H1 (cell line): ENCODE results near the gene CCNY. TPM values are rescaled to one million over a fixed set of nuclear protein-coding genes. Genes with fewer than 3 reads are reported as not detected.

Experiments used
- RXRA ChIP-seq: IDR thresholded peaks from 2 replicates; pipeline ENCODE4 v1.6.1; 2011; ENCODE audit warnings: low read depth, mild to moderate bottlenecking, low read length, moderate library complexity; ENCODE audit not compliant: insufficient read depth
- polyA plus RNA-seq, 7 experiments: library from polyadenylated mRNA; depleted of rRNA in 3 of 7; stranded (reverse) in 5 of 7; unstranded in 2 of 7; fragments of >200 nt in 5 of 7; fragments of 200-250 nt in 2 of 7; gene quantifications; 1 replicate in 5 of 7; 2 replicates in 1 of 7; 4 replicates in 1 of 7; pipeline versions ENCODE4 v1.2.1 to v1.2.3, GENCODE V29; 2011 to 2013; ENCODE audit warnings: missing spikeins in 2 of 7, mixed read lengths in 2 of 7
- total RNA-seq: library from RNA; stranded (reverse); fragmentation: NEBNext Ultra II Directional; extraction: Animal tissue kit (Norgen Biotek cat#: 25700); gene quantifications from 2 replicates; pipeline ENCODE4 v1.2.1, GENCODE V29; 2021

Gene CCNY
- total and polyA plus RNA-seq, 2 of the 8 experiments (the other 6 are each of a cell fraction or from before 2014, with no cell fraction given) = 25.3 to 68.2 TPM

- TF ChIP-seq RXRA = no peak
These were observed 227.1 kb downstream of the CCNY start (continued) for GRCh38 chr10:35563261-35563891.
